Effector memory CD8-positive, alpha-beta T cell (primary cell): ENCODE data around the gene TECPR2.
"Not testable (repeated sequence)": the region's sequence is repeated elsewhere in the genome, so short reads cannot be mapped to it uniquely, and the experiment has no call there.

Experiments used
- ATAC-seq: fragments of 150-1000 bp; cut with Tn5 transposase; replicated peaks from 2 replicates; pipeline ENCODE4 v1.10.0; 2021; ENCODE audit warnings: mild to moderate bottlenecking, moderate library complexity
- DNase-seq, 3 experiments: peaks; one replicate each; pipeline ENCODE4 v3.0.0; 2021
- H3K27ac Mint-ChIP-seq, 2 donors: one replicate each; pipeline ENCODE4 v1.8.0; 2022; ENCODE audit warnings: mild to moderate bottlenecking in 2 of 2, mixed read lengths in 2 of 2, moderate library complexity in 2 of 2
- H3K27me3 Mint-ChIP-seq, 2 donors: one replicate each; pipeline ENCODE4 v1.8.0; 2022; ENCODE audit warnings: mixed read lengths in 2 of 2
- H3K36me3 Mint-ChIP-seq: one replicate; pipeline ENCODE4 v1.8.0; 2022; ENCODE audit warnings: mild to moderate bottlenecking, moderate library complexity, mixed read lengths; ENCODE audit not compliant: insufficient read depth
- H3K4me1 Mint-ChIP-seq, 2 donors: one replicate each; pipeline ENCODE4 v1.8.0; 2022; ENCODE audit warnings: low read depth in 2 of 2, mixed read lengths in 2 of 2
- H3K4me3 Mint-ChIP-seq, 2 donors: one replicate each; pipeline ENCODE4 v1.8.0; 2022; ENCODE audit warnings: mild to moderate bottlenecking in 2 of 2, mixed read lengths in 2 of 2, moderate library complexity in 2 of 2
- H3K9me3 Mint-ChIP-seq, 2 donors: one replicate each; pipeline ENCODE4 v1.8.0; 2022; ENCODE audit warnings: mixed read lengths in 2 of 2

TECPR2 gene

GRCh38 chr14:102320671-102321455 is 41.9 kb upstream of the TECPR2 start:
- no peak for ATAC-seq
- DNase-seq: no peak
- Mint-ChIP-seq H3K4me3 (peak overlapping the region; percentile 94 to 97), H3K4me1 (peaks cover 25 to 30% of the 10 kb centered on the region in 2 donors), H3K36me3 (peaks cover 41% of the 10 kb centered on the region), H3K27ac (peak overlapping the region; percentile 100), H3K9me3 (peaks cover 0 to 4% of the 10 kb centered on the region in 2 donors), H3K27me3 (no peaks in the 10 kb centered on the region)

- Mint-ChIP-seq H3K9me3 (peaks cover 0 to 4% of the 10 kb centered on the region in 2 donors), H3K4me1 (peaks cover 23 to 26% of the 10 kb centered on the region in 2 donors), H3K27ac (peak overlapping the region; percentile 33 to 100), H3K27me3 (no peaks in the 10 kb centered on the region), H3K36me3 (peaks cover 39% of the 10 kb centered on the region), H3K4me3 (no peak overlapping the region)
- DNase-seq: no peak
- no peak for ATAC-seq
Observed at GRCh38 chr14:102321456-102322422, 41.0 kb upstream of the TECPR2 start.

DNA sequence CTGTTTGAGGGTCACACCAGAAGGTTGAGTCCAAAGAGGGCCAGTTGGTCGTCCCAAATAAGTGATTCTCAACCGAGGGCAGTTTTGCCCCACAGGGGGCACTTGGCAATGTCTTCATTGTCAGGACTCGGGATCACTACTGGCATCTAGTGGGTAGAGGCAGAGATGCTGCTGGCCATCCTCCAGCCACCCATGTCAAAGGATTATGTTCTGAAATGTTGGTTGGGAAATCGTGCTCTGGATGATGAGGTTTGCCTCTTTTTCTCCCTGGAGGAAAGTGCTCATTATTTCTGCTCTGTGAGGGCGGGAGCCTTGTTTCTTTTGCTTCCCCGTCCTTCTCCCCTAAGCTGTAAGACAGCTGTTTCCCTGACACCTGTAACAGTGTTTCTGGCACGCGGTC is 39.6 kb upstream of the TECPR2 start:
- Mint-ChIP-seq H3K27ac (no peak overlapping the region), H3K36me3 (peaks cover 27% of the 10 kb centered on the region), H3K4me1 (peaks cover 14% of the 10 kb centered on the region in 2 donors), H3K27me3 (no peaks in the 10 kb centered on the region), H3K9me3 (no peaks in the 10 kb centered on the region), H3K4me3 (no peak overlapping the region)
- no peak for ATAC-seq
- DNase-seq: no peak

GRCh38 chr14:102325791-102326345 is 36.9 kb upstream of the TECPR2 start:
- Mint-ChIP-seq H3K36me3 (peaks cover 12% of the 10 kb centered on the region), H3K27me3 (no peaks in the 10 kb centered on the region), H3K4me3 (no peak overlapping the region), H3K9me3 (no peaks in the 10 kb centered on the region), H3K4me1 (peaks cover 1 to 5% of the 10 kb centered on the region in 2 donors), H3K27ac (peak overlapping the region in 1 of 2 donors; percentile 54)
- ATAC-seq: no peak
- DNase-seq: no peak

DNA sequence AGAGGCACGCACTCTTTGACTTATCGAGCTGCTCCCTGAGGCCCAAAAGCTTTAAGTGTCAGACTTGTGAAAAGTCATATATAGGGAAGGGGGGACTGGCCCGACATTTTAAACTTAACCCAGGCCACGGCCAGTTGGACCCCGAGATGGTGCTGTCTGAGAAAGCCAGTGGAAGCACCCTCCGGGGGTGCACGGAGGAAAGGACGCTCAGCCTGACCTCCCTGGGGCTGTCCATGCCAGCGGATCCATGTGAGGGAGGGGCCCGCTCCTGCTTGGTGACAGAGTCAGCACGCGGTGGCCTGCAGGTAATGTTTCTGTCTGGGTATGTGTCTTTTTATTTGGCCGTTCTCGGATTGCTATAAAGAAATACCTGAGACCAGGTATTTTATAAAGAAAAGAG is 36.2 kb upstream of the TECPR2 start:
- ATAC-seq: no peak
- no peak for DNase-seq
- no peaks in the 10 kb centered on the region for H3K9me3 Mint-ChIP-seq
- no peak overlapping the region for H3K27ac Mint-ChIP-seq
- peaks cover 13% of the 10 kb centered on the region for H3K36me3 Mint-ChIP-seq
- no peak overlapping the region for H3K4me3 Mint-ChIP-seq
- no peaks in the 10 kb centered on the region for H3K27me3 Mint-ChIP-seq
- peaks cover under 1 to 5% of the 10 kb centered on the region in 2 donors for H3K4me1 Mint-ChIP-seq

DNA sequence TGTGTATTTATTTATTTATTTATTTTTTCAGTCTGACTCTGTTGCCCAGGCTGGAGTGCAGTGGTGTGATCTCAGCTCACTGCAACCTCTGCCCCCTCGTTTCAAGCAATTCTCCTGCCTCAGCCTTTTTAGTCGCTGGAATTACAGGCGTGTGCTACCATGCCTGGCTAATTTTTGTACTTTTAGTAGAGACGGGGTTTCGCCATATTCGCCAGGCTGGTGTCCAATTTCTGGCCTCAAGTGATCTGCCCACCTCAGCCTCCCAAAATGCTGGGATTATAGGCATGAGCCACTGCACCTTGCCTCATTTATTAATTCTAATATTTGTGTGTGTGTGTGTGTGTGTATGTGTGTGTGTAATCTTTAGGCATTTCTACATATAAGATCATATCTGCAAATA is 33.4 kb upstream of the TECPR2 start:
- not testable (repeated sequence) for H3K27me3 Mint-ChIP-seq, H3K4me3 Mint-ChIP-seq, H3K27ac Mint-ChIP-seq, H3K4me1 Mint-ChIP-seq, H3K9me3 Mint-ChIP-seq, ATAC-seq, DNase-seq
- peaks cover 21% of the 10 kb centered on the region for H3K36me3 Mint-ChIP-seq

DNA sequence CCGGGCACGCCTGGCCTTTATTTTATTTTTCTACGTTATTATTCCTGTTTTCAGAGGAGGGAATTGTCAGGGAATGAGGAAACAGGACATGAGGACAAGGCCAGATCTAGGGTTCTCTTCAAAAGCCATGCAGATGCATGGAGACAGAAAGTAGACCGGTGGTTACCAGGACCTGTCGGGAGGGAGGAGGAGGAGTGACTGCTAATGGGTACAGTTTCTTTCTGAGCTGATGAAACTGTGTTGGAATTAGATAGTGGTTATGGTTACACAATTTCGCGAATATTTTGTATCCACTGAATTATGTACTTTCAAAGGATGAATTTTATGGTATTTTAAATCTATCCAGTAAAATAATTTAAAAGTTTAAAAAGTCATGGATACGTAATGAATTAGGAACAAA is 31.9 kb upstream of the TECPR2 start:
- Mint-ChIP-seq H3K4me3 (no peak overlapping the region), H3K9me3 (no peaks in the 10 kb centered on the region), H3K27ac (peak overlapping the region in 1 of 2 donors; percentile 77), H3K36me3 (peaks cover 24% of the 10 kb centered on the region), H3K4me1 (peaks cover 0 to 5% of the 10 kb centered on the region in 2 donors), H3K27me3 (no peaks in the 10 kb centered on the region)
- ATAC-seq (no peak), DNase-seq (no peak)

- H3K9me3 Mint-ChIP-seq: no peaks in the 10 kb centered on the region
- H3K27me3 Mint-ChIP-seq: no peaks in the 10 kb centered on the region
- H3K36me3 Mint-ChIP-seq: peaks cover 29% of the 10 kb centered on the region
- H3K4me3 Mint-ChIP-seq: no peak overlapping the region
- DNase-seq (no peak), ATAC-seq (no peak)
- H3K4me1 Mint-ChIP-seq: peaks cover 0 to 8% of the 10 kb centered on the region in 2 donors
- no peak overlapping the region for H3K27ac Mint-ChIP-seq
Observed at GRCh38 chr14:102333390-102333789, 29.4 kb upstream of the TECPR2 start.

GRCh38 chr14:102333795-102334705 is 28.7 kb upstream of the TECPR2 start:
- DNase-seq (no peak), ATAC-seq (no peak)
- Mint-ChIP-seq H3K27me3 (no peaks in the 10 kb centered on the region), H3K27ac (no peak overlapping the region), H3K36me3 (peaks cover 32% of the 10 kb centered on the region), H3K4me1 (peaks cover 0 to 4% of the 10 kb centered on the region in 2 donors), H3K4me3 (no peak overlapping the region), H3K9me3 (no peaks in the 10 kb centered on the region)

DNA sequence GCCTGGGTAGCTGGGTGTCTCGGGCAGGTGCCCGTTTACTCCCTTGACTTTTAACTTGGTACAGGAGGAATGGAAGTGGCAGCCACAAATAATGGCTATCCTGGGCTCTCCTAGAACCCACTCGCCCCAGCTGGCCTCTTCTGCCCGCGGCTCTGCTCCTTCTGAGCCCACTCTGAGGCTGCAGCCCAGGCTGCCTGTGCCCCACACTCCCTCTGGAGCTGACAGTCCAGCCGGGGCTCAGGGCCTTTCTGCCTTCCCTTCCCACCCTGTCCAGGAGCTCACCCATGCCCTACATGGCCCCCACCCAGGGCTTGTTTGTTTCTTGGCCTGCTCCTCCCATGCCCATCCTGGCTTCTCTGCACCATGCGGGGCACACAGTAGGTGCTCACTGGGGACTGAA is 27.6 kb upstream of the TECPR2 start:
- no peak overlapping the region for H3K4me3 Mint-ChIP-seq
- H3K27me3 Mint-ChIP-seq: no peaks in the 10 kb centered on the region
- H3K36me3 Mint-ChIP-seq: peaks cover 32% of the 10 kb centered on the region
- no peaks in the 10 kb centered on the region for H3K9me3 Mint-ChIP-seq
- no peak for DNase-seq
- no peak overlapping the region for H3K27ac Mint-ChIP-seq
- no peak for ATAC-seq
- H3K4me1 Mint-ChIP-seq: peaks cover 0 to 4% of the 10 kb centered on the region in 2 donors

GRCh38 chr14:102338724-102339123 is 24.0 kb upstream of the TECPR2 start:
- H3K4me3 Mint-ChIP-seq: no peak overlapping the region
- peak overlapping the region in 1 of 2 donors; percentile 52 for H3K27ac Mint-ChIP-seq
- peaks cover 40% of the 10 kb centered on the region for H3K36me3 Mint-ChIP-seq
- DNase-seq: no peak
- no peak for ATAC-seq
- H3K4me1 Mint-ChIP-seq: peaks cover 0 to 4% of the 10 kb centered on the region in 2 donors
- H3K27me3 Mint-ChIP-seq: no peaks in the 10 kb centered on the region
- no peaks in the 10 kb centered on the region for H3K9me3 Mint-ChIP-seq

- Mint-ChIP-seq H3K4me3 (no peak overlapping the region), H3K27me3 (no peaks in the 10 kb centered on the region), H3K9me3 (no peaks in the 10 kb centered on the region), H3K27ac (no peak overlapping the region), H3K4me1 (peaks cover 0 to 4% of the 10 kb centered on the region in 2 donors), H3K36me3 (peaks cover 45% of the 10 kb centered on the region)
- DNase-seq (no peak), ATAC-seq (no peak)
Observed at GRCh38 chr14:102341566-102341965, 21.2 kb upstream of the TECPR2 start.
